ENCODE measurements around the gene CLN6.
"Not testable (repeated sequence)": the region's sequence is repeated elsewhere in the genome, so short reads cannot be mapped to it uniquely, and the experiment has no call there.

The CLN6 gene

DNA sequence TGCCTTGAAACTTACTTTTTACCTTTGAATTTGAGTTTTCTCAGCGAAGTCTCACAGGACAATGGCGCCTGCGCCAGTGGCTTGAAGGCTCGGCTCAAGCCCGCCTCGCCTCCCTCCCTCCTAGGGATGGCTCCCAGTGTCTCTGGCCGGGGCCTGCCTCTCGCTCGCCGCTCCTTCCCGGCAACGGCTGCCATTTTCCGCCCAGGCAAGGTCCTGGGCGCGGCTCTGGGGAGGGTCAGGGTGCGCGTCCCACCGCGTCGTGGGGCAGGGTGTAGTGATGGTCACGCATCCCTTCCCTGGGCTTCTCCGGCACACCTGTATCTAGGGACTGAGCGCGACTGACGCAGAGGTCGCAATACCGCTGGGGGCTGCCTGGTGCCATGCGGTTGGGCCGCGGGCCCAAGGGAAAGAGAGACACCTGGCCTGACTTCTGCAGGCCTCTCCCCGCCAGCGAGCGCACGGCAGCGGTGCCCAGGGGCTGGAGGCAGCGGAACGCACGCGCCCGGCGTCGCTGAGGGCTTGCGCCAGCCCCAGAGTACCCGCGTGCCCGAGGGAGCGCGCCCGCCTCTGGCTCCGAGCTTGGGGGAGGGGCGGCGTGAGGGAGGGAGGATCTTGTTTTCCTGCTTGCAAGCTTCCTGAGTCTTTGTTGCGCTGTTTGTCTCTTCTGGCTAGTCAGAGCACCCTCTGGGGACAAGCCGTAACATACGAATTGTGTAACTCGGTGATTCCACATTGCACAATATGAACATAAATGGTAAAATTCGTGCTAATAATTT, 27.3 kb upstream of the CLN6 start:
- peak; percentile 80 for DNase-seq (ENCODE audit: low spot score)

GRCh38 chr15:68252925-68253534, 23.5 kb upstream of the CLN6 start:
- peak; percentile 78 for DNase-seq (ENCODE audit: low spot score)

GRCh38 chr15:68249058-68249713, 19.7 kb upstream of the CLN6 start:
- no peak for DNase-seq (ENCODE audit: low spot score)

DNA sequence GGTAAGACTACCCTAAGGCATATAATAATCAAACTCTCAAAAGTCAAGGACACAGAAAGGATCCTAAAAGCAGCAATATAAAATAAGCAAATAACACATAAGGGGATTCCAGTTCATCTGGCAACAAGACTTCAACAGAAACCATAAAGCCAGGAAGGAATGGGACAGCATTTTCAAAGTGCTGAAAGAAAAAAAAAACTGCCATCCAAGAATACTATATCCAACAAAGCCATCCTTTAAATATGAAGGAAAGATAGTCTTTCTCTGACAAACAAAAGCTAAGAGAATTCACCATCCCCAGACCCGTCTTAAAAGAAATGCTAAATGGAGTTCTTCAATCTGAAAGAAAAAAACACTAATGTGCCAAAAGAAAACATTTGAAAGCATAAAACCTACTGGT, 14.7 kb upstream of the CLN6 start:
- DNase-seq (ENCODE audit: low spot score), result no peak

DNA sequence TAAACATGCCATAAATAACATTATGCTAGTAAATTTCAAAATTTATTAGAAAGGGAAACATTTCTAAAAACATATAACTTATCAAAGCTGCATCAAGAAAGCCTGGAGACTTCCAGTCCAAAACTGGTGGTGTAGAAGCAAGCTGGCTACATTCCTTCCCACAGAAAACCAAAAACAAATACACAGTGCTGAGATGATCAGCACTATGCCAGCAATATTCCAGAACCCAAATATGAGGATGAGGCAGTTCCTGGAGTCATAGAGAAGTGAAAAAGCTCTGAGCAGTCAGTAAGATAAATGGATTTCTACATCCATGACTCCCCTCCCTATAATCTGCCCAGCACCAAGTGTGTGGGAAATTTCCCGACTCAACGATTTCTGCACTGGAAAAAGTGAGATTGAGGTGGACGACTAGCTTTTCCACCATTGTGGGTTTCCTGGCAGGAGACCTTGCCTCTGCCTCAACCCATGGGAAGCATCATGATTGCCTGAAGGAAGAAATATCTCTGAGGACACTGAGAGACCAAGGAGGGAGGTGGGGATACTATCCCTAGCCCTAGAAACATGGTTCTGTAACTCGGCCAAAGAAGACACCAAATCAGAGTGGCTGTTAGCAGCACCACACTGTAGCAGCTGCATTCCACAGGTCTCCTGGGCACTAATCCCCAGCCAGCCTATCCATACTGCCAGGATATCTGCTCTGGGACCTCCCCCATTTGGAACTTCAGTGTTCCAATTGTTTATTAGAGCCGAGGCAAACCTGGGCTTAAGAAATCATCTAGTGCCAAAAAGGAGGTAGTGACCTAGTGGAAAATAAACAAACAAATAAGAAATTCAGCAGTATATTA, 11.8 kb upstream of the CLN6 start:
- no peak for DNase-seq (ENCODE audit: low spot score)

DNA sequence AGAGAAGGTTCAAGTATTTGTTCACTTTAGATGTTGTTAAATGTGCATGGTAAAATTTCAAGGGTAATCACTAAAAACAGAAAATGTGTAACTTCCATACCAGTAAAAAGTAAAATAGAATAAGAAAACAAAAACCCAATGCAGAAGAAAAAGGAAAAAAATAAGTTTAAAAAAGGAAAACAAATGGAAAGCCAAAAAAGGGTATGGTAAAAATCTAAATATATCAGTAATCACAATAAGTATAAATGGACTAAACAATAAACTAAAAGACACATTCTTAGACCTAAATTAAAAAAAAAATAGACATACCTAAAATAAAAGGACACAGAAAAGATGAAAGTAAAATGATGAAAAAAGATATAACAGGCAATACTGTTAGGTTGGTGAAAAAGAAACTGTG, 9.5 kb upstream of the CLN6 start:
- no peak for DNase-seq (ENCODE audit: low spot score)

DNA sequence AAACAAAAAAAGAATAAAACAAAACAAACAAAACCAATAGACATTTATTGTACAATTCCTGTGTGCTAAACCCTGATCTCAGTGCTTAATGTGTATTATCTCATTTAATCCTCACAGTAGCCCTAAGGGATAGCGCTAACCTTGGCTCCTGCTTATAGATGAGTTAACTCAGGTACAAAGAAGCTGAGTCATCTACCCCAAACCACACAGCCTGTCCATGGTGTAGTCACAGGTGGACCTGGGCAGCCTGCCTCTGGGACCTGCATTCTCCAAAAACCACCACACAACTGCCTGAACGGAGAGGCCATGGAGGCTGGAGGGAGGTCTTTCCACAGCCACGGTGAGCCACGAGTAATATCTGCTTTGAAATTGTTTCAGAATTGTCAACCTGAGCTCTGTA, 5.5 kb upstream of the CLN6 start:
- DNase-seq (ENCODE audit: low spot score), result no peak

DNA sequence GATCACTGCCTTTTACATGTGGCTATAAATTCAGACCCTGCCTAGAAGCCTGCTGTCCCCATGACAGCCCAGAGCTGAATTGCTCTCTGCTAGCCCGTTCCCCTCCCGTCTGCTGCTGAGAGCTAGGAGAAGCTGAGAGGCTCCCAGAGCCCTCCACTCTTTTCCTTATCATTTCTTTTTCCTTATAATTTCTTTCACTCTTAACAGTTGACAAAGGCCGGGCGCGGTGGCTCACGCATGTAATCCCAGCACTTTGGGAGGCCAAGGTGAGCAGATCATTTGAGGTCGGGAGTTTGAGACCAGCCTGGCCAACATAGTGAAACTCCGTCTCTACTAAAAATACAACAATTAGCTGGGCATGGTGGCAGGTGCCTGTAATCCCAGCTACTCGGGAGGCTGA, 5.0 kb upstream of the CLN6 start:
- not testable (repeated sequence) for DNase-seq (ENCODE audit: low spot score)

GRCh38 chr15:68234060-68234459, 4.5 kb upstream of the CLN6 start:
- no peak for DNase-seq (ENCODE audit: low spot score)

DNA sequence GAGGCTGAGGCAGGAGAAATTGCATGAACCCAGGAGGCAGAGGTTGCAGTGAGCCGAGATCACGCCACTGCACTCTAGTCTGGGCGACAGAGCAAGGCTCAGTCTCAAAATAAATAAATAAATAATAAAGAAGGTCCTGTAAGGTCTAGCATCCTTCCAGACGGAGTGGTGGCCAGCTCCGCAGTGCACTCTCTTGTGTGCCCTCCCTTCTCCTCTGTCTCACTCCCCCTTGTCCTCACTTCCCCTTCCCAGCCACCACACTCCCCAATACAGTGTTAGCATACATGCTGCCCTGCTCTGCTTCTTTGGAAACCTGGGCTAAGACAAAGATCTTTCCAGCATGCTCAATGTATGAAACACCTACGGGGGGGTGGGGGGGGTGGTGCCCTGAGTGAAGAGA, 3.4 kb upstream of the CLN6 start:
- DNase-seq (ENCODE audit: low spot score), result no peak

DNA sequence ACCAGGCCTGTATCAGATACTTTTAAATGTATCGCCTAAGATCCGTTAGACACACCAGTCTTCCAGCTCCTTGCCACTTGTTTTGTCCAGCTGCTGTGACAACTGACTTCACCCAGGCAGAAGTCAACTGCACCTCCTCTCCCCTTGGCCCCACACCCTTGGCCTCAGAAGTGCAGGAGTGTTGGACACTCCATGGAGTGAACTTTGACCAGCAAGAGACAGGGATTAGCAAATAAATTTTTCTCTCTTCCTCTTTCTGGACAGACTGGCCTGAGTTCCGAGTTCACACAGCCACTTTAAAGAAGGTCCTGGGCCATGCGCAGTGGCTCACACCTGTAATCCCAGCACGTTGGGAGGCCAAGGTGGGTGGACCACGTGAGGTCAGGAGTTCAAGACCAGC, 2.9 kb upstream of the CLN6 start:
- DNase-seq (ENCODE audit: low spot score), result peak; percentile 67

DNA sequence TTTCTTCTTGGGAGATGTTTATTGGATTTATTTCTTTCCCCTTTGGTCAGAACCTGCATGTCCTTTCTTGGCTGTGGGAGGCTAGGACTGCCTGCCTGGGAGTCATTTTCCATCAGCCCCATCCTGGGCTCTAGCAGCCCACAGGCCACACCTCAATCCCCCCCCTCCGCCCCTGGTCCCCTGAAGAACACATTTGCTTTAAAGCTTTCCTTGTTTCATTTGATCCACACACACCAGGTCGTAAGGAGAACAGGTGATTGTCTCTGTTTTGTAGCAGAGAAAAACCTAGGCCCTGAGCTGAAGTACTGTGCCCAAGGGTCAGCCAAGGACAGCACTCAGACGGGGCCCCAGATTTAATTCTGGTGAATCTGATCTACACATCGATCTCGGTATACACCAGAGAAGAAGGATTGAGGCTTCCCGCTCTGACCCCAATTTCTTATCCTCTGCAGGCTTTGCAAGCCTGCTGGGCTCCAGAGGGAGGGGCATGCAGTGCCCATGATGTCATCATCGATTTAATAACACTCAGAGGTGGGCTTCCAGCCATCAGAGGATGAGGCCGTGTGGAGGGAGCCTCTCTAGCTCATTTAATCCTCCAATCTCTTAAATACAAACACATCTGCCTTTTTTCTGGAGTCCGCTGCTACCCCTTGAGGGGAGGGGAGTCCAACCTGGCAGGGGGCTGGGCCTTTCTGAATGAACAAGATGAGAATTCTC, 1.7 kb upstream of the CLN6 start:
- DNase-seq (ENCODE audit: low spot score), result no peak

GRCh38 chr15:68230157-68231100, 901 bp upstream of the CLN6 start:
- no peak for DNase-seq (ENCODE audit: low spot score)

DNA sequence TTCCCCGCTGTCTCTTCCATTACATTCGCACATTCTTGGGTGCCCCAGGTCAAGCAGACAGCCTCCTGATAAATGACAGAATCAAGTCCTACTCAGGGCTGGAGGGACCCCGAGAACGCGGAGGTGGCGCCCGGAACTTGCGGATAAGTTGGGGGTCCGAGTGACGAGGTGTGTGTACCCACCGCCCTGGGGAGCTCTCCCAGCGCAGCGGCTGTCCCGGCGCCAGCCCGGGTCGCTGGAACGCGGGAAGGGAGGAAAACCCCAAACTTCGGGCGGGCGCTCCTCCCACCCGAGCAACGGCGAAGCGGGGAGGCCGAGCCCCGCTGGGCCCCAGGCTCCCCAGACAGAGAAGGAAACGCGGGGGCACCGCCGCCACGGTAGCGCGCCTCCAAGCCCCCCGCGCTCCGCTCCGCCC, 550 bp downstream of the CLN6 start:
- no peak for DNase-seq (ENCODE audit: low spot score)

GRCh38 chr15:68228143-68228970, 1.2 kb downstream of the CLN6 start:
- DNase-seq (ENCODE audit: low spot score), result no peak

DNA sequence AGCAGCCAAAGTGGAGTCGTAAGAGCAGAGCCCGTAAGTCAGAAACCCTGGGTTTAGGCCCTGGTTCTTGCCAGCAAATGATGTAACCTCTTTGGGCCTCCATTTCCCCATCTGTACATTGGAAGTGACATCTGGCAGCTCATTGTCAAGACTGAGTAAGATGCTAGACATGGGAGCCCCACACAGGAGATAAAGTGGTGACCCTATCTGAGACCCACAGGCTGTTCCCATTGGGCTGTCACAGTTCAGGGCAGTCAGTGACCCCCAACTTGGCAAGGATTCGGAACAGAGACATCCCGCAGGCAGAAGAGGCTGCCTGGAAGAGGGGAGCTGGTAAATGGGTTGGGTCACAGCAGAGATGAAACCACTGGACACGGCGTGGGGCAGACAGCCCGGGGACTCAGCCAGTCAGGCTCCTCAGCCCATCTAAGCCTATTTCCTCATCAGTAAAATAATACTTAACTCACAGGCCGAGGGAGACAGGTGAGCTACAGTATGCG, 1.8 kb downstream of the CLN6 start:
- no peak for DNase-seq (ENCODE audit: low spot score)

DNA sequence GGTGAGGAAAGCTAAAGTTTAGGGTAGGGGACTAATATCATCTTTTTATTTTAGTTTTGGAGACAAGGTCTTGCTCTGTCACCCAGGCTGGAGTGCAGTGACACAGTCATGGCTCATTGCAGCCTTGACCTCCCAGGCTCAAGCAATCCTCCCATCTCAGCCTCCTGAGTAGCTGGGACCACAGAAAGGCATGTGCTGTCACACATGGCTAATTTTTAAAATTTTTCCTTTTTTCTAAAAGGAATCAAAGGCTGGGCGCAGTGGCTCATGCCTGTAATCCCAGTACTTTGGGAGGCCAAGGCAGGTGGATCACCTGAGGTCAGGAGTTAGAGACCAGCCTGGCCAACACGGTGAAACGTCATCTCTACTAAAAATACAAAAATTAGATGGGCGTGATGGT, 4.1 kb downstream of the CLN6 start:
- DNase-seq (ENCODE audit: low spot score), result not testable (repeated sequence)

DNA sequence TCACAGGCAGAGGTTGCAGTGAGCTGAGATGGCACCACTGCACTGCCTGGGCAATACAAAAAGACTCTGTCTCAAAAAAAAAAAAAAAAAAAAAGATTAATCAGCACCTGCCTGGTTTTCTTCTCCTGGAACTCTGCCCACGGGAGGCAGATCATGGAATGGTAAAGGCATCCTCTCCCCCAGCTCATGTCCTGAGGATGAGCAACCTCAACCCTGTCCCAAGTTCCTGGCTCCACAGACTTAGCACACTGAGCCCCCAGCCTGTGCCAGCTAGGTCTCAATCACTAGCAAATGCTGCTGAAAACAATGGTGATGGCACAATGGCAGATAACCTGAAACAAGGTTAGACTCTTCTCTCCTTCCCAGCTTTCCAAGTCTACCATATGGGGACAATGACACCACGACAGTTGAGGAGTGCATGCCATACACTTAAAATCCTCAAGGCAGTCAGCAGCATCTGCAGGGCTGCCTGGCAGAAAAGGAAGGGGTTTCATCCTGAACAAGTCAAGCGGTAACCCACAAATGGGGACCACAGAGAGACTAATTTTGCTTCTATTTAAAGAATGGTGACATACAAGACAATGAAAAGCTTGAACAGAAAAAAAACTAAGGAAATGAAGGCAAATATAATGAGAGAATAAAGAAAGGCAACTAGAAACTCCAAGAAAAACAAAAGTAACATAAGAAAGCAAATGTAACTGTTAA, 4.8 kb downstream of the CLN6 start:
- no peak for DNase-seq (ENCODE audit: low spot score)

DNA sequence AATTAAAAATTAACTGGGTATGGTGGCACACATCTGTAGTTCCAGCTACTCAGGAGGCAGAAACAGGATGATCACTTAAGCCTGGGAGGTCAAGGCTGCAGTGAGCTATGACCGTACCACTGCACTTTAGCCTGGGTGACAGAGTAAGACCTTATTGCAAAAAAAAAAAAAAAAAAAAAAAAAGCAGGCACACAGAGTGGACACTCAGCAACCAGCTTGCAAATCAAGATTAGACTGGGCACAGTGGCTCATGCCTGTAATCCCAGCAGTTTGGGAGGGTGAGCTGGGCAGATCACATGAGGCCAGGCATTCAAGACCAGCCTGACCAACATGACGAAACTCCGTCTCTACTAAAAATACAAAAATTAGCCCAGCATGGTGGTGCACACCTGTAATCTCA, 5.4 kb downstream of the CLN6 start:
- DNase-seq (ENCODE audit: low spot score), result no peak
